HG03064 (cell line): ENCODE measurements around the gene ASCC3.

Experiments
- ATAC-seq: cut with Tn5 transposase; IDR thresholded peaks from one replicate; pipeline ENCODE4 v1.9.1; 2021; ENCODE audit warnings: low read depth; ENCODE audit not compliant: unreplicated experiment

The ASCC3 gene

DNA sequence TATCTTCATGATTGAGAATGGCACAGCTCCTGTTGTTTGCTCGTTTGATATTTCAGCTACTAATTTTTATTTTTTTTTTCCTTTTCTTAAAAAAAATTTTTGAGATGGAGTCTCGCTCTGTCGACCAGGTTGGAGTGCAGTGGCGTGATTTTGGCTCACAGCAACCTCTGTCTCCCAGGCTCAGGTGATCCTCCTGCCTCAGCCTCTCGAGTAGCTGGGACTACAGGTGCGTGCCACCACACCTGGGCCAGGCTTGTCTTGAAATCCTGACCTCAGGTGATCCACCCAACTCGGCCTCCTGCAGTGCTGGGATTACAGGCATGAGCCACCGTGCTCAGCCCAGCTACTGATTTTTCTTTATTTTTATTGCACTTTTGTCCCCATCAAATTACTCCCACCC lies 266.2 kb downstream of the ASCC3 start:
- ATAC-seq, result no peak

DNA sequence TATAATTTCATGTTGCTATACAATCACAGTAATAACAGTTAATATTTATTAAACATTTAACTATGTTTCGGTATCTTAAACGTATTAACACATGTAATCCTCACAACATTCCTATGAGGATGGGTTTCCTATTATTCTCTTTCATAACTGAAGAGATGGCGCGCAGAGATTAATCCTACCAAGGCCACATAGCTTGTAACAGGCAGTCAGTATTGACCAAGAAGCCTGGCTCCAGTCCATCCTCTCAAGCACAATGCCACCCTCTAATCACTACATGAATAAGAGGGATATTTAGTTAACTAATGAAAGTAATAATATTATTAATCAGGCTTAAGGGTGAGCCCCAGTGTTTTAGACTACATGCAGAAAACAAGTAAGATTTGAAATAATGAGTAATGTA lies 266.7 kb downstream of the ASCC3 start:
- ATAC-seq, result no peak

DNA sequence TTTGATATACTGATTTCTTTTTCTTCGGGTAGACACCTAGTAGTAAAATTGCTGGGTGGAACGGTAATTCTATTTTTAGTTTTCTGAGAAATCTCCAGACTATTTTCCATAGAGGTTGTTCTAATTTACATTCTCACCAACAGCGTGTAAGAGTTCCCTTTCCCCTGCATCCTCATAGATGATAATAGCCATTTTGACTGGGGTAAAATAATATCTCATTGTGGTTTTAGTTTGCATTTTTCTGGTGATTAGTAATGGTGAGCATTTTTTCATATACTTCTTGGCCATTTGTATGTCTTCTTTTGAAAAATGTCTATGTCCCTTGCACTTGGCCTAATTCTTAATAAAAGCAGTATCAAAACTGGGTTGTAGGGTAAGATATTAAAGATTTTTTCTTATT lies 267.5 kb downstream of the ASCC3 start:
- no peak for ATAC-seq

DNA sequence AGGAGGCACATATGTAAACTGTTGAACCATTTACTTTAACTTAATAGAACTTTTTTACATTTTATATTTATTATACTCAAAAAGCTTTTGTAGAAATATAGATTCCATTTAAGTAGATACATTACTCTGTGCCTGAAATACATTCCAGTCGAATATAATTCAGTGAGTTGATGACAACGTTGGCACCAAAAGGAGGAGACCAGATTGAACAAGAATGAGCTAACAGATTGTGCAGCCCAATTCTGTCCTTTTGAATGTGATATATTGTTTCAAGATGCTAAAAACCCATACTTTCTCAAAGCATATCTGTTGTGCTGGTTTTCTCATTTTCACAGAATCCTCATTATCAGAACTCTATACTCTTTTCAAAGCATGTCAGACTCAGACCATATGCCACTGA lies 269.0 kb downstream of the ASCC3 start:
- ATAC-seq, result no peak

DNA sequence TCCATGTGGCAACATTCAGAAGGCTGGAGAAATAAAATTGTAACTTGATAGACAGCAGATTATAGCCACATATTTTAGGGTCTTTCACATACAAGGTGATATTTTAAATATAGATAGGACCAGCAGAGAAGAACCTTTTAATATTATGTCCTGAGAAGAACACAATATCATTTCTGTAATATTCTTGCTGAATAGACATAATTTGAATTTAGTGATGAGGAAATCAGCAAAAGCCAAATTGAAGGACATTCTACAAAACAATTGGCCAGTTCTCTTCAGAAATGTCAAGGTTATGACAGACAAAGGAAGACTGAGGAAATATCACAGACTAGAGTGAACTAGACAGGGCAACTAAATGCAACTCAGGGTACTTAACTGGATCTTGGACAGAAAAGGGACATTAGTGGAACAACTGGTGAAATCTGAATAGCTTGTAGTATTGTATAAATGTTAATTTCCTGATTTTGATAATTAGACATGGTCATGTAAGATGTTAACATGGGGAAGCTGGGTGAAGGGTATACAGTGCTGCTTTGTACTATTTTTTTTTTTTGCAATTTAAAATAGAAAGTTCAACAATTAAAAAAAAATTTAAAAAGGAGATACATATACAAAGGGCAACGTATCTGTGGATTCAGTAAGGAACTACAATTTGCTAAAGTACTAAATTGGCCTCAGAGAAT lies 281.9 kb downstream of the ASCC3 start:
- no peak for ATAC-seq

DNA sequence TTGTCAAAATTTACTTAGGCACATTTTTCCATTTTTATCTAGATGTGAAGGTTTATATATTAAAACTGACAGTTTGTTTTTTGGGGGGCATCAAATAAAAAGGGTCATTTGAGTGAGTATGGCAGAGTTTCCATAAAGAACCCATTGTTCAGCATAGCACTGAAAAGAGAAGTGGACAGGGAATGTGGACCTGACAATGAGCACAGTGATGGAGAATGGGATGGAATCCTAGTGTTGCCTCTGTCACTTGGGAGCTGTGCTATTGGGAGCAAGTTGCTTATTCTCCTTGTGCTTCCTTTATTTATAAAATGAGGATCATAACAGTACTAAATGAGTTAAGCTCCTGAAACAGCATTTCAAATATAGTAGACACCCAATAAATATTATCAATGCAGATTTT lies 285.7 kb downstream of the ASCC3 start:
- no peak for ATAC-seq

DNA sequence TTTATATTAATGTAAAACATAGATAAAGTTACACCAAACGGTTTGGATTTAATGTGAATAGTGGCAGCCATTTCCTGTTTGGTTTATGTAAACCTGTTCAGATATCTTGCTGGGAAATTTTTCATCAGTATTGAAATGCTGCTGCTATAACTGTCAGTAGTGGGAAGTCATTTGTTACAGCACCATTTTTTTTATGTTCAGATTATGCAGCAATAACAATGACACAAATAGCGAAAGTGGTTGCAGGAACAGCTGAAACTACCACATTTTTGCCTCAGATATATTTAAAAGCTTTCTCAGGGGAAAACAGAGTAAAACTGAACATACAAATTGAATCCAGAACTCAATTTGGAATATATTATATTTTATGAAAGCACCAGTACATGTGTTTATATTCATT lies 287.6 kb downstream of the ASCC3 start:
- no peak for ATAC-seq

DNA sequence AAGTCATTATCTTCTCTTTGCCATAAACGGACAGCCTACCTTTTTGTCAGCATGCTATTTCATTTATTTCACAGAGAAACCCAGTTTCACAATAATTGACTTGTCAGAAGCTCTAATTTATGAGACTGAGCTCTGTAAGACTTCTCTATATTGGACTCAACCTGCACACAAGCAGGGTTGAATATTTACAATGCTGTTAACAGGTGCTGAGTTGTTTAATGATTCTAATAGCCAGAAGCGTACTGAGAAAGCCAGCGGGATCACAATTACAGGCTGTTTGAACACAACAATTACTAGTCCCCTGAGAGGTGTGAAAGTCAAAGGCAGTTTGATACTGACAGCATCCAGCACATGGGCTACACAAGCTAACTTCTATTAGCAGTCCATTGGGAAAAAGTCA lies 288.2 kb downstream of the ASCC3 start:
- no peak for ATAC-seq

DNA sequence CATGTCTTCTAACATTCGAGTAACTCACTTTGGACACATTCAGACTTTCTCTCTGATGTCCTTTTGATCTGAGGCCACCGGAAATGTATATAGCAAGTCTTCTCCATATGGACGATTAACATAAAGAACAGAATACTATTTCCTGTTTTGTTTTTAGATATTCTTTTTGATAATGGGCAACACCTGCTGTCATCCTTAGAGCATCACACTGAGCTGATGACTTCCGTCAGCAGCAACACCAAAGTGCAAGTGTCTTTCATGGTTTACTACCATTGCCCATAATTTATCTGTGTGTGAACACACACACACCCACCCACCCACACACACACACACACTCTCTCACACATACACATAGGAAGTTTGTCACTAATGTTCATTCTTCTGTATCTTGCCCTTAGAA lies 303.7 kb downstream of the ASCC3 start:
- ATAC-seq, result no peak

DNA sequence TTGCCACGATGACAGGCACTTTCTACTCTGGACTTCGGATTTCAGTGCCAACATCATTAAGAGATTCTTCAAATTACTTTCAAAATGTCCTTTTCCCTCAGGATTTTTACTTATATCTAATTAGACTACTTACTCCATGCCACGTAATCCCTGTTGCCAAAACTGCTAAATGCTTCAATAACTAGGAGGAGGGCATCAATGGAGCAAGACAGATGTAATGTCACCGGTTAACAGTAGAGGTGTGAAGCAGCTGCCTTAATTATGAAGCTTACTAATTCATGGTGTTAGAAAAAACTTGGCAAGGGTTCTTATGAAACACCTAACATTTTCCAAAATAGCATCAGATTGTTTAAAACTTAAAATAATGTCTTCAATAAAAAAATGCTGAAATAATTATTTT lies 305.2 kb downstream of the ASCC3 start:
- ATAC-seq, result no peak

DNA sequence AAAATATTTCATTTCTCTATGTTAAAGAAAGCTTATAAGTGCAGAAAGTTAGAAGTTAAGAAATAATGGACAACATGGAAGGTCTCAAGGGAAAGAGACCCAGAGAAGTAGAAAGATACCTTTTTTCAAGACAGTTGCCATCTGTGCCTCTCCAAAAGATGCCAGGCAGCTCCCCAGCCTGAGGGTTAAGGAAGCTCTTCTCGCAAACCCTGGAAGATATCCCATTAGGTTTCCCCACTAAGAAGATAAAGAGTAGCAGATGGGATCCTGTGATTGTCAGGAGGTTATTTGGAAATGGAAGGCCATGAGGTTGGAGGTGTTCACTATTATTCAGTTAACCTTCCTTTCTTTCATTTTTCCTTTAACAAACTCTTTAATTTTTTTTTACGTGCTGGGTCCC lies 306.3 kb downstream of the ASCC3 start:
- no peak for ATAC-seq

DNA sequence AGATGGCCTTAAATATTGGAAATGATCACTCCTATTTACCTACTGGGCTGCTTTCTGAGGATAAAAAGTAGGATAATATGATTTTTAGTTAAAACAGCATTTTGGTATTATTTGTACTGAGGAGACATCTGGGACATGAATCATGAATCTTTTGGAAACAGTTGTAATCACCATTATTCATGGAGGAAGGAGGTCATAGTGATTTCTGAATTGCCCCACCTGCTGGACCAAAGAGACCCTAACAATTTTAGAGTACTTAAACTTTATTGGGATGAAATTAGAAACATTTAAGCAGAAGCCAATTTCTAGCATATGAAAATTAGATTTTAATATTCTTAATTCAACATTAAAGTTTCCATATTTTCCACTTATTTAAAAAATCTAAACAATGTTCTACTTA lies 308.0 kb downstream of the ASCC3 start:
- ATAC-seq, result no peak

DNA sequence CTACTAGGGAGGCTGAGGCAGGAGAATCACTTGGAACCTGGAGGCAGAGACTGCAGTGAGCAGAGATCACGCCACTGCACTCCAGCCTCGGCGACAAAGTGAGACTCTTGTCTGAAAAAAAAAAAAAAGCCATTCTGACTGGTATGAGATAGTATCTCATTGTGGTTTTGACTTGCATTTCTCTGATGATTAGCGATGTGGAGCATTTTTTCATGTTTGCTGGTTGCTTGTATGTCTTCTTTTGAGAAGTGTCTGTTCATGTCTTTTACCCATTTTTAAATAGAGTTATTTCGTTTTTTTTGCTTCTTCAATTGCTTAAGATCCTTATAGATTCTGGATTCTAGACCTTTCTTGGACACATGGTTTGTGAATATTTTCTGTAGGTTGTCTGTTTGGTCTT lies 312.9 kb downstream of the ASCC3 start:
- ATAC-seq, result no peak

DNA sequence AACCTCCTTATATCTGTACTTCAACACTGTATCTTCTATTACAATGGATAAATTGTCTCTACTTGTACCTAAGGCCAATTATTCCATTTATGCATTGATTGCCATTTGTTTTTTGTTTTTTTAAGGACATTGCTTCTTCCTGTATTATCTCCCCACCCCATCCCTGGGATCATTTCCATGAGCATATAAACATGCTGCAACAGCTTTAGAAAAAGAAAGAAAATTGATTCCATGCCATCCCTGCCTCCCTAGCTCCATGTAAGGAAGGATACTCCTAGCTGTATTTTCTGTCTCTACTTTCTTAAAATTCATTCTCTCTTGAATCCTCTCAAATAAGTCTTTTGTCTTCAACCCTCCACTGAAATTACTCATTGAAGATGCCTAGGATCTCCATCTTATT lies 314.6 kb downstream of the ASCC3 start:
- ATAC-seq, result no peak

DNA sequence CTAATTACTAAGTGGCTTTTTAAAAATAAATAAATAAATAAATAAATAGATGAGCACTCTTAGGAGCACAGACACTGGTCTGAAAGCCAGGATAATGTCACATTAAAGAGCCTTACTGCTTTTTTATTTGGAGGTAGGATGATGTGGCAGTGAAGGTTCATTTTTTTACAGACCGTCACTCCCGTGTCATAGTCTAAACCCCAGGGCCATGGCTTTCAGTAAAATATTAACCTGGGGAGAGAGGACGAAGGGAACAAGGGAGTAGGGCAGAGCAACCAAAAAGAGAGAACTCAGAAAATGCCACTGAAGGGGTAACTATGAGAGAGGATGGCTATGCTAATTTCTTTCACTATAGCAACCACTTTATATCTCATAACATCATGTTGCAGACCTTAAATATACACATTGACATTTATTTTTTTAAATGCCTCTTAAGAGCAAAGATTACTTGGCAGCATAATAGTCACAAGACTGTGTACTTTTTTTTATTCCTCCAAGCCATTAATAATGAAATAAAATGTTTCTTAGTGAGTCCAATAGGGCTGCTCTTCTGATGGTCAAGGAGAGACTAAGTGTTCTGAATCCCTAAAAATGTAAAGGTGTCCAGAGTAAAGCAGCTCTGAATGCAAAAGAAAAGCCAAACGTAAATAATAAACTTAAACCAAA lies 315.6 kb downstream of the ASCC3 start:
- no peak for ATAC-seq

DNA sequence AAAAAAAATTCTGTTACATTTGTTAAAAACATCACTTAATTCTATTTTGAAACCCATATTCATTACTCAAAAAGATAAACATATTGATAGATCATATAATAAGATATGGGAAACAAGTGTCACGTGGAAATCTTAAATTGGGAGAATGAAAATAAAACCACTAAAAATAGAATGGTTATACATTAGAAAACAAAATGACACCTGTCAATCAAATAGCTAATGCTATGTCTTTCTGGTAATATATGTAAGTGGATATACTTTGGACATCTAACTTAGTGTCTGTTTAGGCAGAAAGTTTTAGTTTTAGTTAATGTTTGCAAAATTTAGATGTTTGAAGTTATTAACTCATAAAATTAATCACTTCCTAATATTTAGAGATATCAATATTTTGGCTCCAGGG lies 321.3 kb downstream of the ASCC3 start:
- no peak for ATAC-seq

DNA sequence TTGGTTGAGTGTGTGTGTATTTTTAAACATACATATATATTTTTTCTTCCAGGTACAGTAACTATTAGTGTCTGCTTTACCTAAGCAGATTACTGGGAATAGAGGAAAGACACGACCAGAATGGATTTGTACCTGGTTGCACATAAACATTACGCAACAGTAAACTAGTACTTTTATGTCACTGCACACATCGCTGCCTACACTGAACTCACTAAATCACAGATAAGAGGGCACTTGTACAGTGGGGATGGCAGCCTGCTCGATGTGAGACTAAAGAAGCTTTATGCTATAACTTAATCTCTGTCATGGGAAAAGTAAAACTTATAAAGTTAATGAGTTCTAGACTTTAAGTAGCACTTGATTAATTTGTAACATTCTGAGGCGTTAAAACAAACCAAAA lies 326.9 kb downstream of the ASCC3 start:
- ATAC-seq, result no peak

DNA sequence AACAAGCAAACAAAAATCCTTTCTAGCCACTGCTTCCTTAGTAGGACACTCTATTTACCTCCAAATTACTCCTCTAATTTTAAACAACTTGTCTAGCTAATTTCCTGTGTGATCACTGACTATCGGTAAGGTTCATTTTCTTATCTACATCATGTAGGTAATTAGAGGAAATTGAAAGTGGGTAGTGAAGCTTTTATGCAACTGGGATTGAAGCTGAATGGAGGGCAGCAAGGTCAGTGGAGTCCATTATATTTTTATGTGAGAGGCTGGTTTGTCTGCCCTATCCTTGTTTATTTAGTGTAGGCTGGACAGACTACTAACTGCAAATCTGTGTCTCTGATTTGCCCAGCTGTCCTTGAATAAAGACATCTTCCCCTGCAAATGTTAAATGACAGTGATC lies 327.9 kb downstream of the ASCC3 start:
- ATAC-seq, result no peak

DNA sequence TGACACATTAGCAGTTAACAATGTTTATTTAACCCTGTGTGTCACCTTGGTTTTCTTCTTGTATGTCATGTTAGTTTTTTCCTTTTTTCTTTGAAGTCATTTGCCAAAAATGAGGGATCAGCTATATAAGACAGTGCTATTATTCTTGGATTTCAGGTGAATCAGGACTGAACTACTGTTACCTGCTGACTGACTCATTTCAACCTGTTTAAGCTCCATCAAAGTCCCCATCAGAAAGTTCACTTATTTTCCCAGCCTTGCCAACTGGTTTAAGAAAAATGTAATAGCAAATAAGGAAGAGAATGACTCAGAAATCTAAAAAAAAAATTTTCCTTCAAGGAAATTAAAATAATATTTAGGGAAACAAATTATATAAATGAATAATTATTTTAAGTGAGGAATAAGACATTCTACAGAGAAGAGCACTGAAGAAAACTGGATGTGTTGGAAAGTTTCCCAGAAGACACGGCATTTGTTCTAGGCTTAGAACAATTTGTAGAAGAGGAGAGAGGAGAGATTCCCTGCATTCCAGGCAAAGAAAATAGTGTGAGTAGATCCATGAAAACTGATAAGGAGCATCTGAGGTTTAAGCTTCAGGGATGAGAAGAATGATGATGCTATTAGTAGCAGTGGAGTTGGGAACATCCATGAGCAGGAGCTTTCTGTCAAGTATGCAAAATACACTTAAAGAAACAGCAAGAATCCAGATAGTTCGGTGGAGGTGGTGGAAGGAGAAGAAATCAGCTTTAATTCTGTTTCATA lies 331.5 kb downstream of the ASCC3 start:
- ATAC-seq, result no peak

DNA sequence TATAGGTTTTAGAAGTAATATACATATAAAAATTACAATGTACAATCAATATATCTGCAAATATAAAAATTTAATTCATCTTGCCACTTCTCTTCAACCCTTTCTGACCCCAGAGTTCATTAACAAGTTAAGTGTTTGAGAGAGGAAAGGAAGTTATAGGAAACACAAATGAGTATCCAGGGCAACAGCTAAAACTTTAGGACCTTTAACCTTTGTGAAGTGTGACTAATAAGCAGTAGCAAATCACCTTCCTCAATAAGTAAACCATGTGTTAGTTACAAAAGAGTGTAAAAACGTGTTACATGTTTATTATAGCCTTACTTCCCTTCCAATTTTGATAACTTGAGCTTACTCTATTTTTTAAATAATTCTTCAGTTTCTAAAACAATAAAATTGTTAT lies 343.0 kb downstream of the ASCC3 start:
- no peak for ATAC-seq

DNA sequence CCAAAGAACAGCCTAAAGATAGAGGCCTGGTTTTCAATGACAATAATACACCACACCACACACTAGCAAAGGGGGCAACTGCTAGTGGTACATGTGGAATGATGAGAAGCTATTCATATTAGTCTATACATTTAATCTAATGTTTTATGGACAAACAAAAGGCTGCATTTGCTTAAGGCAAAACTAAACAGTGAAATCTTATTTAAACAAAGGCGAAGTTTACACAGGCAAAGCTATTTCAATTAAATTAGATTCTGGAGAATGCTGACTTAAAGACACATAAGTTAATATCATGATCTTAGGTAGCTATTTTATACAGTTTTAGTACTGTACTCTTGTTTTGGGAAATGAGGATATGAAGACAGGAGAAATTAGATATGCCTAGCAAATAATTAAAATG lies 362.5 kb downstream of the ASCC3 start:
- no peak for ATAC-seq

DNA sequence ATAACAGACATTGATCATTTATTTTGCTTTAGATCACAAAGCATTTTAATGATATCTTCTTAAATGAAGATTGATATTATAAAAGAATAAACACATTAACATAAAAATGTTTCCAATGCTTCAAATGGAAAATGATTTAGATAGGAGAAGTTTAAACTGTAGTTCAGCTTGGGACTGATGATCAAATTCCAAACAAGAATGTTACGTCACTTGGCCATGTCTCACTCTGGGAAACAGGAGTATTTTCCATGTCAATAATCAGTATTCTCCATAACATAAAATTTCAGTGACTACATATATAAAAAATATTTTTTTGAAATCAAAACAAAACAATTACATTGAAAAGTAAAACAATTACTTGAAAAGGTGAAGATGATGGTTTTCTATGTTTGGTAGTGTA lies 363.5 kb downstream of the ASCC3 start:
- no peak for ATAC-seq
